Fibroblast of villous mesenchyme (primary cell): ENCODE measurements around the gene RBBP7. TPM values are rescaled to one million over a fixed set of nuclear protein-coding genes. Genes with fewer than 3 reads are reported as not detected.

ENCODE experiments used
- small RNA-seq: library from RNA; depleted of rRNA; stranded (forward); fragments of <200 nt; gene quantifications from one replicate; pipeline ENCODE3, GENCODE V24; 2012
- total RNA-seq: library from RNA; depleted of rRNA; stranded (reverse); fragments of >200 nt; gene quantifications from 2 replicates; pipeline ENCODE4 v1.2.3, GENCODE V29; 2012

Gene RBBP7
- total RNA-seq, 1 donor, result 124 TPM

Small RNAs within 50 kb of the gene (small RNA-seq; reads per million reads assigned to genes)
- gene RF00019 (not detected), gene RNU4-6P (not detected), gene RPL12P49 (not detected)

Other genes starting within 250 kb of the RBBP7 start
- gene S100G, start 220.2 kb downstream of the RBBP7 start, total RNA-seq, result not detected in 2 replicates
- 9.1 and 11.0 TPM in 2 replicates for gene CTPS2, start 157.7 kb downstream of the RBBP7 start, total RNA-seq
- 39.9 and 51.4 TPM in 2 replicates for gene SYAP1, start 150.8 kb downstream of the RBBP7 start, total RNA-seq
- gene TXLNG, start 83.9 kb downstream of the RBBP7 start, total RNA-seq, result 8.1 and 13.8 TPM in 2 replicates
- gene REPS2, start 76.3 kb upstream of the RBBP7 start, total RNA-seq, result 0.32 and 0.43 TPM in 2 replicates